NB4 (cell line): ENCODE results near the gene MRRF.
"Not testable (repeated sequence)": the region's sequence is repeated elsewhere in the genome, so short reads cannot be mapped to it uniquely, and the experiment has no call there.

Experiments used
- DNase-seq: peaks from one replicate; pipeline ENCODE4 v3.0.0; 2010; ENCODE audit warnings: low read depth
- H3K4me3 ChIP-seq: one replicate; pipeline ENCODE4 v1.5.1; 2011; ENCODE audit warnings: mild to moderate bottlenecking, low read depth, low read length, moderate library complexity
- CTCF ChIP-seq: IDR thresholded peaks from one replicate; pipeline ENCODE4 v1.5.1; 2012; ENCODE audit warnings: low read depth, low read length
- MAX ChIP-seq: IDR thresholded peaks from 2 replicates; pipeline ENCODE4 v1.6.1; 2011; ENCODE audit warnings: low read depth, low read length
- MYC ChIP-seq: IDR thresholded peaks from 2 replicates; pipeline ENCODE4 v1.6.1; 2011; ENCODE audit warnings: low read depth, low read length
- POLR2A ChIP-seq: IDR thresholded peaks from 2 replicates; pipeline ENCODE4 v1.6.1; 2011; ENCODE audit warnings: mild to moderate bottlenecking; ENCODE audit not compliant: insufficient read length; ENCODE audit errors: extremely low read depth

MRRF gene

GRCh38 chr9:122314165-122314564 lies 49.5 kb downstream of the MRRF start:
- no peak for DNase-seq
- H3K4me3 ChIP-seq: no peak overlapping the region
- TF ChIP-seq MAX (no peak), CTCF (no peak), MYC (no peak), POLR2A (no peak)

GRCh38 chr9:122315534-122315933 lies 50.9 kb downstream of the MRRF start:
- DNase-seq: no peak
- no peak overlapping the region for H3K4me3 ChIP-seq
- TF ChIP-seq MYC (no peak), CTCF (no peak), POLR2A (no peak), MAX (no peak)

- no peak overlapping the region for H3K4me3 ChIP-seq
- DNase-seq: no peak
- no peak for TF ChIP-seq CTCF
- no peak for TF ChIP-seq POLR2A
- no peak for TF ChIP-seq MAX
- no peak for TF ChIP-seq MYC
Observed at GRCh38 chr9:122318284-122318683, 53.6 kb downstream of the MRRF start.

- TF ChIP-seq CTCF (no peak), MAX (no peak), POLR2A (no peak)
- H3K4me3 ChIP-seq: no peak overlapping the region
- no peak for DNase-seq
Observed at GRCh38 chr9:122320413-122320881, 55.8 kb downstream of the MRRF start.

- TF ChIP-seq MYC: no peak
- TF ChIP-seq CTCF: no peak
- no peak for TF ChIP-seq MAX
- H3K4me3 ChIP-seq: no peak overlapping the region
- no peak for DNase-seq
Observed at GRCh38 chr9:122322553-122322952, 57.9 kb downstream of the MRRF start.

- H3K4me3 ChIP-seq, DNase-seq: not testable (repeated sequence)
Observed at GRCh38 chr9:122324665-122325064, 60.0 kb downstream of the MRRF start.
